Transverse colon (tissue), 4 donors: ENCODE results near the gene SMAD6. TPM values are rescaled to one million over a fixed set of nuclear protein-coding genes. Genes with fewer than 3 reads are reported as not detected.

Experiments used
- DNase-seq: peaks from one replicate; pipeline ENCODE4 v3.0.0-alpha.2; 2019
- H3K27ac ChIP-seq, 4 donors: fragments of 200-600 bp; sonication (generic); 2 replicates each; pipeline ENCODE4 v1.5.1; 2016 to 2018; ENCODE audit warnings: inconsistent platforms in 4 of 4
- H3K27me3 ChIP-seq: fragments of 200-600 bp; sonication (generic); 2 replicates; pipeline ENCODE4 v1.5.1; 2017; ENCODE audit warnings: inconsistent platforms
- H3K36me3 ChIP-seq, 4 donors: fragments of 200-600 bp; sonication (generic); 2 replicates each; pipeline ENCODE4 v1.5.1; 2017 to 2019; ENCODE audit warnings: inconsistent platforms in 4 of 4
- H3K4me1 ChIP-seq, 4 donors: fragments of 200-600 bp; sonication (generic); 2 replicates each; pipeline ENCODE4 v1.5.1; 2017 to 2020; ENCODE audit warnings: inconsistent platforms in 4 of 4
- H3K4me3 ChIP-seq, 4 donors: fragments of 200-600 bp; sonication (generic); 1 replicate in 1 of 4; 2 replicates in 3 of 4; pipeline versions ENCODE4 v1.5.1 to v1.6.1; 2017 to 2019; ENCODE audit warnings: inconsistent platforms in 4 of 4
- H3K9me3 ChIP-seq, 2 donors: fragments of 200-600 bp; sonication (generic); 2 replicates each; pipeline ENCODE4 v1.5.1; 2017 to 2019; ENCODE audit warnings: inconsistent platforms in 2 of 2
- EP300 ChIP-seq: sonication (generic); formaldehyde crosslinking; IDR thresholded peaks from one replicate; pipeline ENCODE4 v1.6.1; 2017; ENCODE audit warnings: antibody characterized with exemption, low read depth
- POLR2A ChIP-seq: fragments of 450-650 bp; IDR thresholded peaks from one replicate; pipeline ENCODE4 v1.6.1; 2016; ENCODE audit warnings: antibody characterized with exemption, mild to moderate bottlenecking, moderate library complexity
- POLR2AphosphoS5 ChIP-seq, 3 donors: sonication (generic); formaldehyde crosslinking; IDR thresholded peaks; one replicate each; pipeline ENCODE4 v1.6.1; 2016; ENCODE audit warnings: antibody characterized with exemption in 3 of 3
- WGBS, 2 donors: methylation state at CpG; one replicate each; pipeline ENCODE4 v1.1.5; 2018; ENCODE audit warnings: low coverage in 1 of 2; 5-methylcytosine and 5-hydroxymethylcytosine counted together
- in situ Hi-C, 4 donors: fragments of 200-750 bp; cut with MboI; loops; one replicate each; pipeline versions ENCODE4 v1.15.0 to v1.15.1; 2017; ENCODE audit warnings: low sequenced_read_pairs in 3 of 4, low pct_ligation_motif_present in 1 of 4, low pct_unique_long_range_greater_than_20kb in 1 of 4
- intact Hi-C: fragments of 100-400 bp; cut with DNase I; formaldehyde crosslinking; loops from one replicate; pipeline ENCODE4 v1.15.1; 2023; ENCODE audit warnings: low total_unique reads
- total RNA-seq, 4 donors: library from RNA; depleted of rRNA; stranded (reverse); fragments of >200 nt; gene quantifications; one replicate each; pipeline ENCODE4 v1.1.0, GENCODE V29; 2016
- TF ChIP-seq, protein P1 (sequence below), 5 experiments: fragments of 200-600 bp in 3 of 5; fragments of 450-650 bp in 2 of 5; sonication (generic) in 3 of 5; IDR thresholded peaks; 1 replicate in 2 of 5; 2 replicates in 3 of 5; pipeline ENCODE4 v1.5.1; 2016 to 2017; ENCODE audit warnings: antibody characterized with exemption in 5 of 5, inconsistent platforms in 3 of 5, mild to moderate bottlenecking in 2 of 5, moderate library complexity in 1 of 5

The SMAD6 gene
- total RNA-seq, 4 donors from 2014 or later: 6.7 to 214 (median 9.3) TPM

DNA sequence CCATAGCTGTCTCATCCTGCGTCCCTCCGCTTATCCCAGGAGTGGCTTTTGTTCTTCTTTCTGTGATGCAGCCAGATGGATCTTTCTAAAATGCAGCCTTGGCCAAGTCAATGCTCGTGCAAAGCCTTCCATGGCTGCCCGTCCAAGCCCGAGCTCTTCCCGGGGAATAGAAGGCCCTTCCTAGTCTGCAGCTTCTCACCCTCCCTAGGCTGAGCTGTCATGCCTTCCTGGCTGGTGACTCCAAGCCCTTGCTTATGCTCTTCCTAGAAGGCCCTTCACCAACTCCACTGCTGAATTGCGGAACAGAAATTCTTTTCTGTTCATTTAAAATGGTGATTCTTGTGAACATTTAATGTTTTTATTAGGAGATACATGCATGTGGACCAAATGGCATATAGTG lies 95.9 kb downstream of the SMAD6 start:
- TF ChIP-seq, protein P1, sequence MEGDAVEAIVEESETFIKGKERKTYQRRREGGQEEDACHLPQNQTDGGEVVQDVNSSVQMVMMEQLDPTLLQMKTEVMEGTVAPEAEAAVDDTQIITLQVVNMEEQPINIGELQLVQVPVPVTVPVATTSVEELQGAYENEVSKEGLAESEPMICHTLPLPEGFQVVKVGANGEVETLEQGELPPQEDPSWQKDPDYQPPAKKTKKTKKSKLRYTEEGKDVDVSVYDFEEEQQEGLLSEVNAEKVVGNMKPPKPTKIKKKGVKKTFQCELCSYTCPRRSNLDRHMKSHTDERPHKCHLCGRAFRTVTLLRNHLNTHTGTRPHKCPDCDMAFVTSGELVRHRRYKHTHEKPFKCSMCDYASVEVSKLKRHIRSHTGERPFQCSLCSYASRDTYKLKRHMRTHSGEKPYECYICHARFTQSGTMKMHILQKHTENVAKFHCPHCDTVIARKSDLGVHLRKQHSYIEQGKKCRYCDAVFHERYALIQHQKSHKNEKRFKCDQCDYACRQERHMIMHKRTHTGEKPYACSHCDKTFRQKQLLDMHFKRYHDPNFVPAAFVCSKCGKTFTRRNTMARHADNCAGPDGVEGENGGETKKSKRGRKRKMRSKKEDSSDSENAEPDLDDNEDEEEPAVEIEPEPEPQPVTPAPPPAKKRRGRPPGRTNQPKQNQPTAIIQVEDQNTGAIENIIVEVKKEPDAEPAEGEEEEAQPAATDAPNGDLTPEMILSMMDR (IDR thresholded peaks at IDR 0.05): no peak
- TF ChIP-seq POLR2A: no peak
- no peak for TF ChIP-seq EP300
- TF ChIP-seq POLR2AphosphoS5 (IDR thresholded peaks at IDR 0.05): no peak
- no peak for DNase-seq
- peaks cover 8 to 10% (median 10%) of the 10 kb centered on the region in 4 donors for H3K4me1 ChIP-seq
- in situ Hi-C loops: no loop called here
- no peaks in the 10 kb centered on the region for H3K36me3 ChIP-seq
- no peak overlapping the region for H3K27ac ChIP-seq
- no peaks in the 10 kb centered on the region for H3K9me3 ChIP-seq
- H3K27me3 ChIP-seq: no peaks in the 10 kb centered on the region
- no peak overlapping the region for H3K4me3 ChIP-seq
- WGBS, 2 donors: 72 to 85% methylated on average over 2 to 7 of the region's 7 CpGs
- intact Hi-C loops: no loop called here

DNA sequence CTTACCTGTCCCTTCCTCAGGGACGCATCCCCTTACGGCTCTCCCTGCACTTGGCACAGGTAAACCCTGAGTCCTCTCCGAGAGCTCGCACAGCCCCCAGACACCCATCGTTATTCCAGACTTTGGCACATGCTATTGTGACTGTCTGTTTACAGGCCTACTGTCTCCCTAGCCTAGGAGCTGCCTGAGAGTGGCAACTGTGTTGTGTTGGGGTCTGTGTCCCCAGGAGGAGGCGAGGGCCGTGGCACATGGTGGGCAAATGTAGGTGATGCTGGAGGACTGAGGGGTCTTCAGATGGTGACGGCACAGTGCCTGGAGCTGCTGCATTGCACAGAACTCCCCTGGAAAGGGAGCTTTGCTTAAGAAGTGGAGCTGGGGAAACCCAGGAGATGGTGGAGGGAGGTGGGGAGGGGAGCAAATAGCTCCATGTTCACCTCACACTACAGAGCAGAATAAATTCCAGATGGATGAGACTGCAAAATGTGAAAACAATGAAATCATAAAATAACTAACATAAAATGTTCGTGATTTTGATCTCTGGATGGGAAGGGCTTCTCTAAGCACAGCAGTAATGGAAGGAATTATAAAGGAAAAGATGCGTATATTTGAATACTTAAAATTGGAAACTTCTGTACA lies 96.5 kb downstream of the SMAD6 start:
- TF ChIP-seq EP300: no peak
- TF ChIP-seq POLR2AphosphoS5 (IDR thresholded peaks at IDR 0.05): no peak
- TF ChIP-seq POLR2A: no peak
- TF ChIP-seq, protein P1 (IDR thresholded peaks at IDR 0.05): no peak
- Histone ChIP-seq H3K4me1 (peaks cover 14 to 16% (median 15%) of the 10 kb centered on the region in 4 donors), H3K27me3 (no peaks in the 10 kb centered on the region), H3K4me3 (no peak overlapping the region), H3K9me3 (no peaks in the 10 kb centered on the region), H3K36me3 (no peaks in the 10 kb centered on the region), H3K27ac (no peak overlapping the region)
- WGBS, 2 donors: 85 to 88% methylated on average over 2 to 10 of the region's 10 CpGs
- no peak for DNase-seq
- in situ Hi-C loops: no loop called here
- intact Hi-C loops: no loop called here

DNA sequence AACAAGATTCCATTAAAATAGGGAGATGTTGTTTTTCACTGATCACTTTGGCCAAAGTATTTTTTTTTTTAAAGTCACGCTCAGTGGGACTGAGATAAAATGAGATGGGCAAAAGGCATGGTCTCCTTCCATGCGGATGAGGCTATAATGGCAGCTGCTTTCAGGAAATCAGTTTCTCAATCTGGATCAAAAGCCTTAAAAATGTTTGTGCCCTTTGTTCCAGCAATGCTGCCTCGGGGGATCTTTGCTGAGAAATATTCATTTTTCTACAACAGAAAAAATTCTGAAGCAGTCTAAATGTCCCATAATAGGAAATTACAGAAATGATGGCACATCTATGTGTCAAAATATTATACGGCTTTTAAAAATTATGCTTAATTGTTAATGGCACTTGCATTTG lies 97.2 kb downstream of the SMAD6 start:
- peaks cover 17 to 20% (median 19%) of the 10 kb centered on the region in 4 donors for H3K4me1 ChIP-seq
- DNase-seq: no peak
- TF ChIP-seq EP300 (no peak), POLR2A (no peak)
- H3K27me3 ChIP-seq: no peaks in the 10 kb centered on the region
- H3K9me3 ChIP-seq: no peaks in the 10 kb centered on the region
- WGBS, 2 donors: 78 to 88% methylated on average over 4 of the region's 4 CpGs
- no peaks in the 10 kb centered on the region for H3K36me3 ChIP-seq
- H3K4me3 ChIP-seq: no peak overlapping the region
- intact Hi-C loops: no loop called here
- no peak overlapping the region for H3K27ac ChIP-seq
- in situ Hi-C loops: no loop called here

DNA sequence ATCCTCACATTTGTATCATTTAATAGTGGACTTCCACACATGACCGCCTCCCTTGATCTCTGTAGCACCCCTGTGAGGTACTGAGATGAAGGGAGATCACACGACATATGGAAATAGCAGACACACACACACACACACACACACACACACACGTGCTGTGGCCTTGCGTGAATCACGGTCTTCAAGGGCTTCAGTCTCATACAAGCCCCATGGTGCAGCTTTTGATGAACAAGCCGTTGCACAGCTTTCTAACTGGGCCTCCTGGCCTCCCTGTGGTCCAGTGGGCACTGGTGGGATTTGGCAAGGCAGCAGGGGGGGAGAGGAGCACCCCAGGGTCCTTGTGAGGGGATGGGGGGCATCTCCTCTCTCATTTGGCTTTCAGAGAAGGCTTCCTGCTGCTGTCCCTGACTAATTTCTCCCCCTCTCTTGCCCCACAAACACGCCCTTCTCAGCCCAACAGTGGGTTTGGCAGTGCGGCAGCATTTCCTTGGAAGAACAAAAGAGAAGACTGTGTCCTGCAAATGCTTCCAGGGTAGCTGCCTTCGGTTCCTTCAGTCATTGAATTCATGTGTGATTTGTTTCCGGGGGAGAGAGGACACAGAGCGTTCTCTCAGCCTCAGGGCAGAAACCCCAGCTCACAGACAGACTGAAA lies 98.7 kb downstream of the SMAD6 start:
- H3K36me3 ChIP-seq: no peaks in the 10 kb centered on the region
- in situ Hi-C loops (no loop called here), intact Hi-C loops (no loop called here)
- no peak for DNase-seq
- no peaks in the 10 kb centered on the region for H3K27me3 ChIP-seq
- no peak overlapping the region for H3K4me3 ChIP-seq
- H3K9me3 ChIP-seq: no peaks in the 10 kb centered on the region
- no peak overlapping the region for H3K27ac ChIP-seq
- no peak for TF ChIP-seq POLR2A
- TF ChIP-seq POLR2AphosphoS5 (IDR thresholded peaks at IDR 0.05): no peak
- TF ChIP-seq, protein P1 (IDR thresholded peaks at IDR 0.05): no peak
- no peak for TF ChIP-seq EP300
- WGBS, 2 donors: 84 to 90% methylated on average over 5 to 11 of the region's 11 CpGs
- H3K4me1 ChIP-seq: peaks cover 17 to 20% (median 19%) of the 10 kb centered on the region in 4 donors
